ENCODE measurements around the gene CCDC184. TPM values are rescaled to one million over a fixed set of nuclear protein-coding genes. Genes with fewer than 3 reads are reported as not detected.

CCDC184 gene
- total and polyA plus RNA-seq, 2 of the 13 experiments (the other 11 are each of a cell fraction or from before 2014, with no cell fraction given): not detected

- peak; percentile 82; the same call in 1 of the 2 replicates for TF ChIP-seq ZBED4 (CRISPR knock-in tag; IDR thresholded peaks at IDR 0.05; ENCODE audit: borderline replicate concordance)
- TF ChIP-seq ERF (CRISPR knock-in tag; IDR thresholded peaks at IDR 0.05): peak; percentile 41; the same call in 1 of the 2 replicates
- TF ChIP-seq ZNF710 (CRISPR knock-in tag; IDR thresholded peaks at IDR 0.05; ENCODE audit: borderline replicate concordance): peak; percentile 8; the same call in 1 of the 2 replicates
- peak; percentile 89 for TF ChIP-seq PHF20 (CRISPR knock-in tag; IDR thresholded peaks at IDR 0.05)
- peak; percentile 88 for TF ChIP-seq ZNF614 (CRISPR knock-in tag; IDR thresholded peaks at IDR 0.05; ENCODE audit: borderline replicate concordance)
- no peak for TF ChIP-seq SOX6 (IDR thresholded peaks at IDR 0.05)
- peak; percentile 44 for TF ChIP-seq SOX6 (CRISPR knock-in tag; IDR thresholded peaks at IDR 0.05)
- TF ChIP-seq THRA (CRISPR knock-in tag; IDR thresholded peaks at IDR 0.05; ENCODE audit: borderline replicate concordance): 0 out of 2 replicates have a peak, but pooled peaks have one; percentile 9
- no peak for TF ChIP-seq IRF1 (CRISPR knock-in tag; IDR thresholded peaks at IDR 0.05; ENCODE audit: low read depth)
- no peak for TF ChIP-seq ZNF737 (CRISPR knock-in tag; IDR thresholded peaks at IDR 0.05; ENCODE audit: borderline replicate concordance)
- 0 out of 2 replicates have a peak, but pooled peaks have one; percentile 31 for TF ChIP-seq ARID5B (CRISPR knock-in tag; IDR thresholded peaks at IDR 0.05)
- no peak for TF ChIP-seq NR3C1 (CRISPR knock-in tag; IDR thresholded peaks at IDR 0.05)
- TF ChIP-seq ZNF670 (CRISPR knock-in tag; IDR thresholded peaks at IDR 0.05; ENCODE audit: borderline replicate concordance): peak; percentile 93
- peak; percentile 24; the same call in 1 of the 2 replicates for TF ChIP-seq TBX3 (IDR thresholded peaks at IDR 0.05; ENCODE audit: borderline replicate concordance)
Measured at GRCh38 chr12:48157018-48157888, 26.2 kb upstream of the CCDC184 start, which contains the start of gene ASB8 (continued).
